Measurements from ENCODE around the gene JAM3. TPM values are rescaled to one million over a fixed set of nuclear protein-coding genes. Genes with fewer than 3 reads are reported as not detected.

JAM3 gene
- total RNA-seq, 1 experiment from 2014 or later: 9.0 TPM

GRCh38 chr11:134138376-134138775, 69.5 kb downstream of the JAM3 start:
- BruUV-seq (replicated peaks): no TSS peak
- H3K27ac ChIP-seq (ENCODE audit: low read depth, low read length, poor library complexity, severe bottlenecking): no peak overlapping the region
- H3K9me3 ChIP-seq (ENCODE audit: low read depth, low read length, poor library complexity, severe bottlenecking): no peaks in the 10 kb centered on the region
- TF ChIP-seq EZH2 (IDR thresholded peaks at IDR 0.05; ENCODE audit: borderline replicate concordance, low read depth, low read length, poor library complexity, severe bottlenecking): no peak
- TF ChIP-seq, protein P1, sequence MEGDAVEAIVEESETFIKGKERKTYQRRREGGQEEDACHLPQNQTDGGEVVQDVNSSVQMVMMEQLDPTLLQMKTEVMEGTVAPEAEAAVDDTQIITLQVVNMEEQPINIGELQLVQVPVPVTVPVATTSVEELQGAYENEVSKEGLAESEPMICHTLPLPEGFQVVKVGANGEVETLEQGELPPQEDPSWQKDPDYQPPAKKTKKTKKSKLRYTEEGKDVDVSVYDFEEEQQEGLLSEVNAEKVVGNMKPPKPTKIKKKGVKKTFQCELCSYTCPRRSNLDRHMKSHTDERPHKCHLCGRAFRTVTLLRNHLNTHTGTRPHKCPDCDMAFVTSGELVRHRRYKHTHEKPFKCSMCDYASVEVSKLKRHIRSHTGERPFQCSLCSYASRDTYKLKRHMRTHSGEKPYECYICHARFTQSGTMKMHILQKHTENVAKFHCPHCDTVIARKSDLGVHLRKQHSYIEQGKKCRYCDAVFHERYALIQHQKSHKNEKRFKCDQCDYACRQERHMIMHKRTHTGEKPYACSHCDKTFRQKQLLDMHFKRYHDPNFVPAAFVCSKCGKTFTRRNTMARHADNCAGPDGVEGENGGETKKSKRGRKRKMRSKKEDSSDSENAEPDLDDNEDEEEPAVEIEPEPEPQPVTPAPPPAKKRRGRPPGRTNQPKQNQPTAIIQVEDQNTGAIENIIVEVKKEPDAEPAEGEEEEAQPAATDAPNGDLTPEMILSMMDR (conservative IDR thresholded peaks at IDR 0.05; ENCODE audit: low read depth, low read length): no peak
- no peaks in the 10 kb centered on the region for H3K4me1 ChIP-seq (ENCODE audit: insufficient read depth, low read length, poor library complexity, severe bottlenecking)
- CTCF ChIA-PET: no interaction called here
- no peak for DNase-seq (ENCODE audit: low spot score)
- intact Hi-C loops (cut with micrococcal nuclease; ENCODE audit: unreplicated experiment): loop anchor here (10.0 kb wide), 1 partner anchor 1064 kb away; no protein-coding TSS in a partner anchor
- no peak overlapping the region for H3K4me3 ChIP-seq (ENCODE audit: low read depth, low read length, poor library complexity, severe bottlenecking)
- H3K27me3 ChIP-seq (replicated peaks; ENCODE audit: insufficient read depth, low read depth, low read length, poor library complexity): no peaks in the 10 kb centered on the region
- POLR2A ChIA-PET (ENCODE audit: low non-redundant PET): no interaction called here
- H3K36me3 ChIP-seq (ENCODE audit: insufficient read depth, low read length, poor library complexity, severe bottlenecking): no peaks in the 10 kb centered on the region

- ChIA-PET CTCF (no interaction called here), POLR2A (ENCODE audit: low non-redundant PET) (no interaction called here)
- H3K4me1 ChIP-seq (ENCODE audit: insufficient read depth, low read length, poor library complexity, severe bottlenecking): no peaks in the 10 kb centered on the region
- no TSS peak for BruUV-seq (replicated peaks)
- H3K27me3 ChIP-seq (replicated peaks; ENCODE audit: insufficient read depth, low read depth, low read length, poor library complexity): no peaks in the 10 kb centered on the region
- H3K9me3 ChIP-seq (ENCODE audit: low read depth, low read length, poor library complexity, severe bottlenecking): no peaks in the 10 kb centered on the region
- H3K36me3 ChIP-seq (ENCODE audit: insufficient read depth, low read length, poor library complexity, severe bottlenecking): no peaks in the 10 kb centered on the region
- DNase-seq (ENCODE audit: low spot score): no peak
- intact Hi-C loops (cut with micrococcal nuclease; ENCODE audit: unreplicated experiment): loop anchor here (1.0 to 10.0 kb wide), 4 partner anchors 89 to 1065 kb away; no protein-coding TSS in a partner anchor
- H3K4me3 ChIP-seq (ENCODE audit: low read depth, low read length, poor library complexity, severe bottlenecking): no peak overlapping the region
- no peak overlapping the region for H3K27ac ChIP-seq (ENCODE audit: low read depth, low read length, poor library complexity, severe bottlenecking)
- no peak for TF ChIP-seq EZH2 (IDR thresholded peaks at IDR 0.05; ENCODE audit: borderline replicate concordance, low read depth, low read length, poor library complexity, severe bottlenecking)
- TF ChIP-seq, protein P1 (conservative IDR thresholded peaks at IDR 0.05; ENCODE audit: low read depth, low read length): no peak
These were observed 70.5 kb downstream of the JAM3 start for GRCh38 chr11:134139303-134139872.

DNA sequence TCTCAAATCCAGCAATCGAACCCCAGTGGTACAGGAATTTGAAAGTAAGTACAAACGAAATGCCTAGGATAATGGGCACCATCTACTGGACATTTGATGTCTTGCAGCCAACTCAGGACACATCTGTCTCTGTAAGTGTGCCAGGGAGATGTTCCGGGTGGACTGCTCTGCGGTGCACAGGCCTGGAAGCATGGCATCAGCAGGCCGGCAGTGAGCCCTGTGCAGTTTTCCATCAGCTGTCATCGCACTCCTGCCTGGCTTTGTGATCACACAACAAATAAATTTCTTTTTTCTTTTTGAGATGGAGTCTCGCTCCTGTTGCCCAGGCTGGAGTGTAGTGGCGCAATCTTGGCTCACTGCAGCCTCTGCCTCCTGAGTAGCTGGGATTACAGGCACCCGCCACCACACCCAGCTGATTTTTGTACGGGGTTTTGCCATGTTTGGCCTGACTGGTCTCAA, 71.0 kb downstream of the JAM3 start:
- CTCF ChIA-PET: interaction anchor here (1.5 kb wide), 1 partner anchor 212 kb away, joined by 6 read pairs; no protein-coding TSS in a partner anchor
- H3K4me3 ChIP-seq (ENCODE audit: low read depth, low read length, poor library complexity, severe bottlenecking): no peak overlapping the region
- H3K36me3 ChIP-seq (ENCODE audit: insufficient read depth, low read length, poor library complexity, severe bottlenecking): no peaks in the 10 kb centered on the region
- intact Hi-C loops (cut with micrococcal nuclease; ENCODE audit: unreplicated experiment): loop anchor here (1.0 to 10.0 kb wide), 4 partner anchors 90 to 1065 kb away; no protein-coding TSS in a partner anchor
- no peaks in the 10 kb centered on the region for H3K4me1 ChIP-seq (ENCODE audit: insufficient read depth, low read length, poor library complexity, severe bottlenecking)
- H3K9me3 ChIP-seq (ENCODE audit: low read depth, low read length, poor library complexity, severe bottlenecking): no peaks in the 10 kb centered on the region
- DNase-seq (ENCODE audit: low spot score): peak; percentile 82
- BruUV-seq (replicated peaks): no TSS peak
- no peaks in the 10 kb centered on the region for H3K27me3 ChIP-seq (replicated peaks; ENCODE audit: insufficient read depth, low read depth, low read length, poor library complexity)
- no peak overlapping the region for H3K27ac ChIP-seq (ENCODE audit: low read depth, low read length, poor library complexity, severe bottlenecking)
- POLR2A ChIA-PET (ENCODE audit: low non-redundant PET): no interaction called here
- TF ChIP-seq, protein P1 (conservative IDR thresholded peaks at IDR 0.05; ENCODE audit: low read depth, low read length): peak; percentile 85
- no peak for TF ChIP-seq EZH2 (IDR thresholded peaks at IDR 0.05; ENCODE audit: borderline replicate concordance, low read depth, low read length, poor library complexity, severe bottlenecking)

Data from A673 (cell line).